HAP-1 (cell line): ENCODE results near the gene OSBPL5.

Source experiments
- DNase-seq, 2 experiments: peaks; one replicate each; pipeline ENCODE4 v3.0.0-alpha.2; 2016 to 2020; ENCODE audit warnings: low spot score in 2 of 2
- H3K27me3 ChIP-seq: fragments of 250-450 bp; sonication (Bioruptor Pico); 2 replicates; pipeline ENCODE4 v1.5.1; 2020; ENCODE audit warnings: low read depth, mild to moderate bottlenecking, moderate library complexity
- H3K36me3 ChIP-seq: fragments of 250-450 bp; sonication (Bioruptor Pico); replicated peaks from 2 replicates; pipeline ENCODE4 v1.5.1; 2020; ENCODE audit warnings: mild to moderate bottlenecking
- H3K4me1 ChIP-seq: fragments of 250-450 bp; sonication (Bioruptor Pico); 2 replicates; pipeline ENCODE4 v1.5.1; 2020; ENCODE audit warnings: mild to moderate bottlenecking
- H3K4me3 ChIP-seq: fragments of 250-450 bp; sonication (Bioruptor Pico); 2 replicates; pipeline ENCODE4 v1.5.1; 2020; ENCODE audit warnings: mild to moderate bottlenecking, moderate library complexity
- H3K9me3 ChIP-seq: fragments of 250-450 bp; sonication (Bioruptor Pico); 2 replicates; pipeline ENCODE4 v1.5.1; 2020; ENCODE audit warnings: mild to moderate bottlenecking, moderate library complexity
- in situ Hi-C: fragments of 300-500 bp; cut with MboI; formaldehyde crosslinking; loops from 3 replicates; pipeline ENCODE4 v1.14.3; 2020; ENCODE audit warnings: low sequenced_read_pairs, inconsistent platforms, mixed read lengths

Gene OSBPL5

GRCh38 chr11:3047637-3048036 lies 117.5 kb downstream of the OSBPL5 start:
- H3K4me3 ChIP-seq, result no peak overlapping the region
- peaks cover 6% of the 10 kb centered on the region; the same call in 1 of the 2 replicates for H3K4me1 ChIP-seq
- DNase-seq, result no peak
- H3K9me3 ChIP-seq, result no peaks in the 10 kb centered on the region
- no peaks in the 10 kb centered on the region for H3K27me3 ChIP-seq
- in situ Hi-C loops, result no loop called here
- H3K36me3 ChIP-seq, result peaks cover 51% of the 10 kb centered on the region

GRCh38 chr11:3046641-3047040 lies 118.5 kb downstream of the OSBPL5 start:
- H3K4me3 ChIP-seq, result no peak overlapping the region

GRCh38 chr11:3046190-3046589 lies 118.9 kb downstream of the OSBPL5 start:
- Histone ChIP-seq H3K4me3 (no peak overlapping the region), H3K9me3 (no peaks in the 10 kb centered on the region), H3K27me3 (no peaks in the 10 kb centered on the region), H3K4me1 (no peaks in the 10 kb centered on the region), H3K36me3 (peaks cover 53% of the 10 kb centered on the region)
- in situ Hi-C loops, result no loop called here
- peak in 1 of 2 experiments; percentile 31 for DNase-seq

More at GRCh38 chr11:3046641-3047040, 118.5 kb downstream of the OSBPL5 start:
- no peak for DNase-seq
- Histone ChIP-seq H3K4me1 (no peaks in the 10 kb centered on the region; the same call in 1 of the 2 replicates), H3K36me3 (peaks cover 49% of the 10 kb centered on the region), H3K9me3 (no peaks in the 10 kb centered on the region), H3K27me3 (no peaks in the 10 kb centered on the region)
- in situ Hi-C loops, result no loop called here

- Histone ChIP-seq H3K4me1 (no peaks in the 10 kb centered on the region), H3K4me3 (no peak overlapping the region), H3K9me3 (no peaks in the 10 kb centered on the region), H3K27me3 (no peaks in the 10 kb centered on the region), H3K36me3 (peaks cover 65% of the 10 kb centered on the region)
- in situ Hi-C loops, result loop anchor here (5.0 kb wide), 1 partner anchor 47 kb away; no protein-coding TSS in a partner anchor
- no peak for DNase-seq
Measured at GRCh38 chr11:3044915-3045314, 120.2 kb downstream of the OSBPL5 start.

GRCh38 chr11:3044004-3044403 lies 121.1 kb downstream of the OSBPL5 start:
- H3K4me1 ChIP-seq, result no peaks in the 10 kb centered on the region
- peaks cover 66% of the 10 kb centered on the region for H3K36me3 ChIP-seq
- no peak for DNase-seq
- no peak overlapping the region for H3K4me3 ChIP-seq
- H3K27me3 ChIP-seq, result no peaks in the 10 kb centered on the region
- in situ Hi-C loops, result loop anchor here (5.0 kb wide), 1 partner anchor 48 kb away; no protein-coding TSS in a partner anchor
- no peaks in the 10 kb centered on the region for H3K9me3 ChIP-seq

- in situ Hi-C loops, result loop anchor here (5.0 kb wide), 1 partner anchor 49 kb away; no protein-coding TSS in a partner anchor
- DNase-seq, result no peak
- H3K4me1 ChIP-seq, result no peaks in the 10 kb centered on the region
- no peaks in the 10 kb centered on the region for H3K27me3 ChIP-seq
- H3K4me3 ChIP-seq, result no peak overlapping the region
- H3K36me3 ChIP-seq, result peaks cover 72% of the 10 kb centered on the region
- H3K9me3 ChIP-seq, result no peaks in the 10 kb centered on the region
Measured at GRCh38 chr11:3043315-3043871, 121.7 kb downstream of the OSBPL5 start.

GRCh38 chr11:3042496-3043314 lies 122.4 kb downstream of the OSBPL5 start:
- in situ Hi-C loops, result loop anchor here (5.0 kb wide), 1 partner anchor 50 kb away; no protein-coding TSS in a partner anchor
- Histone ChIP-seq H3K36me3 (peaks cover 79% of the 10 kb centered on the region), H3K27me3 (no peaks in the 10 kb centered on the region), H3K9me3 (no peaks in the 10 kb centered on the region), H3K4me3 (no peak overlapping the region), H3K4me1 (no peaks in the 10 kb centered on the region)
- no peak for DNase-seq

GRCh38 chr11:3041699-3042441 lies 123.2 kb downstream of the OSBPL5 start:
- Histone ChIP-seq H3K27me3 (no peaks in the 10 kb centered on the region), H3K9me3 (no peaks in the 10 kb centered on the region), H3K4me3 (no peak overlapping the region), H3K36me3 (peaks cover 83% of the 10 kb centered on the region), H3K4me1 (no peaks in the 10 kb centered on the region)
- no peak for DNase-seq
- in situ Hi-C loops, result loop anchor here (5.0 kb wide), 1 partner anchor 50 kb away; no protein-coding TSS in a partner anchor

- DNase-seq, result no peak
- H3K4me1 ChIP-seq, result no peaks in the 10 kb centered on the region
- H3K4me3 ChIP-seq, result no peak overlapping the region
- no peaks in the 10 kb centered on the region for H3K27me3 ChIP-seq
- H3K9me3 ChIP-seq, result no peaks in the 10 kb centered on the region
- H3K36me3 ChIP-seq, result peaks cover 84% of the 10 kb centered on the region
- in situ Hi-C loops, result loop anchor here (5.0 kb wide), 1 partner anchor 51 kb away; no protein-coding TSS in a partner anchor
Measured at GRCh38 chr11:3040881-3041280, 124.2 kb downstream of the OSBPL5 start.

GRCh38 chr11:3037945-3038271 lies 127.2 kb downstream of the OSBPL5 start:
- DNase-seq, result no peak
- in situ Hi-C loops, result no loop called here
- Histone ChIP-seq H3K4me1 (no peaks in the 10 kb centered on the region), H3K36me3 (peaks cover 90% of the 10 kb centered on the region), H3K4me3 (no peak overlapping the region), H3K9me3 (no peaks in the 10 kb centered on the region), H3K27me3 (no peaks in the 10 kb centered on the region)
